ENCODE data around the gene ABCA3. TPM values are rescaled to one million over a fixed set of nuclear protein-coding genes. Genes with fewer than 3 reads are reported as not detected.

The ABCA3 gene
- total RNA-seq, 2 donors from 2014 or later: 8.3 to 10.5 TPM

Other genes starting within 250 kb of the ABCA3 start
- gene PKD1, start 204.8 kb downstream of the ABCA3 start, total RNA-seq: 10 to 100 TPM; 86.6 to 88.9 TPM
- under 1 TPM; 0.21 to 0.57 TPM for gene RAB26, start 192.1 kb downstream of the ABCA3 start, total RNA-seq
- gene TRAF7, start 184.9 kb downstream of the ABCA3 start, total RNA-seq: 10 to 100 TPM; 32.4 to 35.0 TPM
- gene CASKIN1, start 144.1 kb downstream of the ABCA3 start, total RNA-seq: under 1 TPM in 1 of 2 donors, not detected in 1; 0.05 TPM
- gene MLST8, start 135.3 kb downstream of the ABCA3 start, total RNA-seq: 10 to 100 TPM; 28.2 to 31.4 TPM
- 1 to 10 TPM; 2.6 to 4.0 TPM for gene BRICD5, start 129.9 kb downstream of the ABCA3 start, total RNA-seq
- 1 to 10 TPM; 7.8 to 9.2 TPM for gene PGP, start 125.9 kb downstream of the ABCA3 start, total RNA-seq
- 10 to 100 TPM; 32.0 to 33.6 TPM for gene E4F1, start 117.1 kb downstream of the ABCA3 start, total RNA-seq
- under 1 TPM; 0.37 to 0.42 TPM for gene DNASE1L2, start 104.3 kb downstream of the ABCA3 start, total RNA-seq
- gene ECI1, start 89.1 kb downstream of the ABCA3 start, total RNA-seq: 10 to 100 TPM; 15.2 TPM
- gene RNPS1, start 72.6 kb downstream of the ABCA3 start, total RNA-seq: 100 to 1,000 TPM; 204 to 224 TPM
- 1 to 10 TPM; 2.9 to 3.3 TPM for gene CCNF, start 88.7 kb upstream of the ABCA3 start, total RNA-seq
- gene TEDC2, start 119.4 kb upstream of the ABCA3 start, total RNA-seq: under 1 TPM; 0.70 to 0.85 TPM
- gene NTN3, start 130.6 kb upstream of the ABCA3 start, total RNA-seq: not detected
- gene TBC1D24, start 134.4 kb upstream of the ABCA3 start, total RNA-seq: 1 to 10 TPM; 4.4 to 8.4 TPM
- gene ATP6V0C, start 173.2 kb upstream of the ABCA3 start, total RNA-seq: 100 to 1,000 TPM; 188 to 189 TPM
- gene AMDHD2, start 179.6 kb upstream of the ABCA3 start, total RNA-seq: 100 to 1,000 TPM; 189 to 206 TPM
- gene CEMP1, start 190.7 kb upstream of the ABCA3 start, total RNA-seq: under 1 TPM; 0.23 to 0.75 TPM
- 10 to 100 TPM; 65.5 to 69.7 TPM for gene PDPK1, start 197.3 kb upstream of the ABCA3 start, total RNA-seq